ENCODE measurements around the gene MINDY4. TPM values are rescaled to one million over a fixed set of nuclear protein-coding genes. Genes with fewer than 3 reads are reported as not detected.

MINDY4 gene
- total RNA-seq, 1 experiment from 2014 or later = 9.2 TPM

- Mint-ChIP-seq H3K27ac (ENCODE audit: low read depth, unreplicated experiment) (no peak overlapping the region), H3K4me3 (ENCODE audit: unreplicated experiment) (no peak overlapping the region), H3K36me3 (ENCODE audit: insufficient read depth, unreplicated experiment) (no peaks in the 10 kb centered on the region), H3K4me1 (ENCODE audit: insufficient read depth, unreplicated experiment) (no peaks in the 10 kb centered on the region), H3K9me3 (ENCODE audit: unreplicated experiment) (no peaks in the 10 kb centered on the region), H3K27me3 (ENCODE audit: insufficient read depth, unreplicated experiment) (no peaks in the 10 kb centered on the region)
- BruUV-seq (replicated peaks) = no TSS peak
- DNase-seq (ENCODE audit: unreplicated experiment) = no peak
- intact Hi-C loops (cut with micrococcal nuclease) = no loop called here
- TF ChIP-seq, protein P1, sequence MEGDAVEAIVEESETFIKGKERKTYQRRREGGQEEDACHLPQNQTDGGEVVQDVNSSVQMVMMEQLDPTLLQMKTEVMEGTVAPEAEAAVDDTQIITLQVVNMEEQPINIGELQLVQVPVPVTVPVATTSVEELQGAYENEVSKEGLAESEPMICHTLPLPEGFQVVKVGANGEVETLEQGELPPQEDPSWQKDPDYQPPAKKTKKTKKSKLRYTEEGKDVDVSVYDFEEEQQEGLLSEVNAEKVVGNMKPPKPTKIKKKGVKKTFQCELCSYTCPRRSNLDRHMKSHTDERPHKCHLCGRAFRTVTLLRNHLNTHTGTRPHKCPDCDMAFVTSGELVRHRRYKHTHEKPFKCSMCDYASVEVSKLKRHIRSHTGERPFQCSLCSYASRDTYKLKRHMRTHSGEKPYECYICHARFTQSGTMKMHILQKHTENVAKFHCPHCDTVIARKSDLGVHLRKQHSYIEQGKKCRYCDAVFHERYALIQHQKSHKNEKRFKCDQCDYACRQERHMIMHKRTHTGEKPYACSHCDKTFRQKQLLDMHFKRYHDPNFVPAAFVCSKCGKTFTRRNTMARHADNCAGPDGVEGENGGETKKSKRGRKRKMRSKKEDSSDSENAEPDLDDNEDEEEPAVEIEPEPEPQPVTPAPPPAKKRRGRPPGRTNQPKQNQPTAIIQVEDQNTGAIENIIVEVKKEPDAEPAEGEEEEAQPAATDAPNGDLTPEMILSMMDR (IDR thresholded peaks at IDR 0.05; ENCODE audit: unreplicated experiment) = no peak
- ChIA-PET CTCF (no interaction called here), POLR2A (no interaction called here)
Measured at GRCh38 chr7:30894866-30895605, 123.8 kb downstream of the MINDY4 start.

DNA sequence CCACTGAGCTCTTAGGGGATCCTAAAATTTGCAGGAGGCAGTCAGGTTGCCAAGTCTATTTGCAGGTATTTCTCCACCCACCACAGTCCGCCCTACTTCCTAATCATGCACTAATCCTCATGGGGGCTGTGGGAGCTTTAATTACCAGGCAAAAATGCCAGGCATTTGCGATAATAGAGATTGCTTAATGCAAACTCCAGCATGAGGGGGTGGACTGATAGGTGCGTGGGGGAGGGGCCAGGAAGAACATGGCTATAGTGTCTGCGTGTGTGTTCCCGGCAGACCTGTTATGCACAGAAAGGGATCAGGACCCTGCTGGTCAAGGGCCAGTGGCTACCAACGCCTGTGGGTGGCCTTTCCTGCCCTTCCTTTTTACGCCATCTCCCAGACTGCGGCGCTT, 124.8 kb downstream of the MINDY4 start:
- ChIA-PET CTCF (no interaction called here), POLR2A (no interaction called here)
- no TSS peak for BruUV-seq (replicated peaks)
- TF ChIP-seq, protein P1 (IDR thresholded peaks at IDR 0.05; ENCODE audit: unreplicated experiment) = no peak
- DNase-seq (ENCODE audit: unreplicated experiment) = no peak
- no peaks in the 10 kb centered on the region for H3K36me3 Mint-ChIP-seq (ENCODE audit: insufficient read depth, unreplicated experiment)
- no peak overlapping the region for H3K27ac Mint-ChIP-seq (ENCODE audit: low read depth, unreplicated experiment)
- H3K4me1 Mint-ChIP-seq (ENCODE audit: insufficient read depth, unreplicated experiment) = no peaks in the 10 kb centered on the region
- intact Hi-C loops (cut with micrococcal nuclease) = no loop called here
- no peak overlapping the region for H3K4me3 Mint-ChIP-seq (ENCODE audit: unreplicated experiment)
- no peaks in the 10 kb centered on the region for H3K27me3 Mint-ChIP-seq (ENCODE audit: insufficient read depth, unreplicated experiment)
- no peaks in the 10 kb centered on the region for H3K9me3 Mint-ChIP-seq (ENCODE audit: unreplicated experiment)

DNA sequence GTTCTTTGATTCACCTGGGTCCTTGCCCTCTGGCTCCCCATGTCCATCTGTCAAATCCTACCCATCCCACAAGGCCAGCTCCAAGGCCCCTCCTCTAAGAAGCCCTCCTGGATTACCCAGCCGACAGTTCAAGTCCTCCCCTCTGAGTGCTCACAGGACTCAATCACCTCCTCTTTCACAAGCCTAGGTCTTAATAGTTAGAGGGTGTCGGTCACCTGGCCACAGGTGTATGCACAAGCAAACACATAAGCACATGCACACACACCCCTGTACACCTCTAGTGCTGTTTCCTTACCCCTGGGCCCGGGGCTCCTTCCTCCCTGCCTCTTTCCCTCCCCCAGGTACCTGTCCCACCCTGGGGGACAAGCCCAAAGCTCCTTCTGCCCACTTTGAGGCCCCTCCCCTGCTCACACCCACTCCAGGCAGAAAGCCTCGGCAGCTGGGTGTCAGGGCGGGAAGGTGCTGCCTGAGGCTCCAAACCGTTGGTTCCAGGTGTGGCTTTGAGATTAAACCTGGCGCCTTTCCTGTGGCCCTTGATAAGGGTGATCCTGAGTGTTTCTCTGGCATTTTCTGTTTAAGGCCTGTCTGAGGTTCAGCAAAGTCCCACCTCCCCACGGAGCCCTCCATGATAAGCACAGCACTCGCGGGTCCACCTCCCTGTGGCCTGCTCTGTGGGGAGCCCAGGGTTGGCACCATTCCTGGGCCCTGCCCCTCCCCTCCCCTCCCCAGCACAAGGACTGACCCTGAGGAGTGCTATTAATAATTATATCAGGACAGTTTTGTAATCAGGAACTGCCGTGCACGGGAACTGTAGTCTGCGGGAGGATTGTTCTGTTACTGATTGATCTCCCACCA, 125.8 kb downstream of the MINDY4 start:
- BruUV-seq (replicated peaks) = no TSS peak
- Mint-ChIP-seq H3K4me3 (ENCODE audit: unreplicated experiment) (no peak overlapping the region), H3K9me3 (ENCODE audit: unreplicated experiment) (no peaks in the 10 kb centered on the region), H3K27me3 (ENCODE audit: insufficient read depth, unreplicated experiment) (no peaks in the 10 kb centered on the region), H3K36me3 (ENCODE audit: insufficient read depth, unreplicated experiment) (no peaks in the 10 kb centered on the region), H3K4me1 (ENCODE audit: insufficient read depth, unreplicated experiment) (no peaks in the 10 kb centered on the region), H3K27ac (ENCODE audit: low read depth, unreplicated experiment) (no peak overlapping the region)
- no peak for DNase-seq (ENCODE audit: unreplicated experiment)
- TF ChIP-seq, protein P1 (IDR thresholded peaks at IDR 0.05; ENCODE audit: unreplicated experiment) = no peak
- intact Hi-C loops (cut with micrococcal nuclease) = no loop called here
- POLR2A ChIA-PET = interaction anchor here (0.6 kb wide), 1 partner anchor 1442 kb away, joined by 3 read pairs; no protein-coding TSS in a partner anchor
- CTCF ChIA-PET = interaction anchor here (0.6 to 1.0 kb wide), 3 partner anchors 16 to 235 kb away, joined by 3 to 4 read pairs (median 3); no protein-coding TSS in a partner anchor

- BruUV-seq (replicated peaks) = no TSS peak
- DNase-seq (ENCODE audit: unreplicated experiment) = no peak
- ChIA-PET CTCF (interaction anchor here (0.6 to 1.4 kb wide), 3 partner anchors 86 to 236 kb away, joined by 3 to 8 read pairs (median 4); no protein-coding TSS in a partner anchor), POLR2A (interaction anchor here (0.6 kb wide), 1 partner anchor 1442 kb away, joined by 3 read pairs; no protein-coding TSS in a partner anchor)
- intact Hi-C loops (cut with micrococcal nuclease) = no loop called here
- no peaks in the 10 kb centered on the region for H3K4me1 Mint-ChIP-seq (ENCODE audit: insufficient read depth, unreplicated experiment)
- TF ChIP-seq, protein P1 (IDR thresholded peaks at IDR 0.05; ENCODE audit: unreplicated experiment) = no peak
- H3K27me3 Mint-ChIP-seq (ENCODE audit: insufficient read depth, unreplicated experiment) = no peaks in the 10 kb centered on the region
- no peaks in the 10 kb centered on the region for H3K9me3 Mint-ChIP-seq (ENCODE audit: unreplicated experiment)
- H3K4me3 Mint-ChIP-seq (ENCODE audit: unreplicated experiment) = no peak overlapping the region
- no peaks in the 10 kb centered on the region for H3K36me3 Mint-ChIP-seq (ENCODE audit: insufficient read depth, unreplicated experiment)
- no peak overlapping the region for H3K27ac Mint-ChIP-seq (ENCODE audit: low read depth, unreplicated experiment)
Measured at GRCh38 chr7:30897770-30898169, 126.6 kb downstream of the MINDY4 start.

All from MCF 10A (cell line).